BE2C (cell line): Measurements from ENCODE around the gene NEURL4.

Experiments
- DNase-seq: peaks from one replicate; pipeline ENCODE4 v3.0.0-alpha.2; 2020
- H3K27me3 ChIP-seq: fragments of 250-450 bp; sonication (Bioruptor Pico); 2 replicates; pipeline ENCODE4 v1.5.1; 2020; ENCODE audit warnings: mild to moderate bottlenecking
- H3K36me3 ChIP-seq: fragments of 250-450 bp; sonication (Bioruptor Pico); 2 replicates; pipeline ENCODE4 v1.5.1; 2020; ENCODE audit warnings: mild to moderate bottlenecking
- H3K4me1 ChIP-seq: fragments of 250-450 bp; sonication (Bioruptor Pico); 2 replicates; pipeline ENCODE4 v1.5.1; 2020
- H3K4me3 ChIP-seq: 2 replicates; pipeline ENCODE4 v1.5.1; 2011; ENCODE audit warnings: low read depth, low read length
- H3K9me3 ChIP-seq: fragments of 250-450 bp; sonication (Bioruptor Pico); 2 replicates; pipeline ENCODE4 v1.5.1; 2020
- CTCF ChIP-seq: IDR thresholded peaks from 2 replicates; pipeline ENCODE4 v1.5.1; 2012; ENCODE audit warnings: mild to moderate bottlenecking, low read depth, low read length

The NEURL4 gene

GRCh38 chr17:7283471-7284216, 45.5 kb downstream of the NEURL4 start:
- no peaks in the 10 kb centered on the region for H3K27me3 ChIP-seq
- no peak for TF ChIP-seq CTCF
- H3K9me3 ChIP-seq = no peaks in the 10 kb centered on the region
- H3K36me3 ChIP-seq = no peaks in the 10 kb centered on the region
- no peaks in the 10 kb centered on the region for H3K4me1 ChIP-seq
- no peak for DNase-seq
- no peak overlapping the region for H3K4me3 ChIP-seq

- Histone ChIP-seq H3K4me3 (no peak overlapping the region), H3K27me3 (no peaks in the 10 kb centered on the region), H3K9me3 (no peaks in the 10 kb centered on the region), H3K36me3 (no peaks in the 10 kb centered on the region), H3K4me1 (no peaks in the 10 kb centered on the region)
- no peak for DNase-seq
- no peak for TF ChIP-seq CTCF
These were observed 46.3 kb downstream of the NEURL4 start for GRCh38 chr17:7282752-7283321.

GRCh38 chr17:7281953-7282751, 47.0 kb downstream of the NEURL4 start:
- Histone ChIP-seq H3K36me3 (no peaks in the 10 kb centered on the region), H3K4me3 (peak overlapping the region; percentile 55), H3K27me3 (no peaks in the 10 kb centered on the region), H3K4me1 (no peaks in the 10 kb centered on the region), H3K9me3 (no peaks in the 10 kb centered on the region)
- no peak for DNase-seq
- no peak for TF ChIP-seq CTCF

- peak; percentile 94 for DNase-seq
- no peaks in the 10 kb centered on the region for H3K9me3 ChIP-seq
- no peaks in the 10 kb centered on the region for H3K4me1 ChIP-seq
- H3K27me3 ChIP-seq = no peaks in the 10 kb centered on the region
- no peaks in the 10 kb centered on the region for H3K36me3 ChIP-seq
- H3K4me3 ChIP-seq = peak within 1 kb of the TSS; percentile 55
- TF ChIP-seq CTCF = no peak
These were observed 47.8 kb downstream of the NEURL4 start, which contains the start of gene SLC2A4 for GRCh38 chr17:7281074-7281952. Gene SLC2A4, plus strand, starts transcription at chr17:7281718. Its CDS starts 217 bp downstream, at chr17:7281935.

- TF ChIP-seq CTCF = peak; percentile 77
- Histone ChIP-seq H3K36me3 (no peaks in the 10 kb centered on the region), H3K4me3 (peak overlapping the region; percentile 45), H3K9me3 (no peaks in the 10 kb centered on the region), H3K4me1 (no peaks in the 10 kb centered on the region), H3K27me3 (no peaks in the 10 kb centered on the region)
- peak; percentile 78 for DNase-seq
These were observed 48.5 kb downstream of the NEURL4 start for GRCh38 chr17:7280519-7281073.
